ENCODE measurements around the gene MAP3K13.
"Not testable (repeated sequence)": the region's sequence is repeated elsewhere in the genome, so short reads cannot be mapped to it uniquely, and the experiment has no call there.

MAP3K13 gene

GRCh38 chr3:185400866-185401265 lies 37.9 kb downstream of the MAP3K13 start:
- no peak for DNase-seq

DNA sequence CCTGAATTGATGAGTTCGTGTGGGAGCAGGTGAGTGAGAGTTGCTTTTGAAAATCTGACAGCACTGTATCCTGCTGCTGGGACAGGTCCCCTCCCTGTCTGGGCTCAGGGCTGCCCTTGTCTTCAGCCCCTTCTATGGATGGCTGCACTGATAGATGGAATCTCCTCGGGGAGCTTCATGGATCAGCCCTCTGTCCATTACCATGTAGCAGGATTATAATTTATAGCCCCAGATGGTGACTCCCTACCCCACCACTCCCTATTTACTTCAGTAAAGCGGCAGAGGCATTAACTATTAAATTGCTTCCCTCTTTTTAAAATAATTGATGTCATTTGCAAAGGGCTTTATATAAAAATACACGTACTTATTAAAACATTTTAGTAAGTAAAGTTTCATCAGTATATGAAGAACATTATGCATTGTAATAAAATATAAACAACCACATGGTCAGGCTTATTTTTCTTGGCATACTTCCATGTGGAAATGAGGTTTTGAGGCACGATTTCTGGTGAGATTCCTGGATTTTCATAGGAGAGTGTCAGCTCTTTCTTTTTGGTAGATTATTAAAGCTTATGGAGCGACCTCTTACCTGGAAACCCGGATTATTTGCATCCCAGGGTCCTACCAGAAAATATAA lies 38.5 kb downstream of the MAP3K13 start:
- DNase-seq: no peak

DNA sequence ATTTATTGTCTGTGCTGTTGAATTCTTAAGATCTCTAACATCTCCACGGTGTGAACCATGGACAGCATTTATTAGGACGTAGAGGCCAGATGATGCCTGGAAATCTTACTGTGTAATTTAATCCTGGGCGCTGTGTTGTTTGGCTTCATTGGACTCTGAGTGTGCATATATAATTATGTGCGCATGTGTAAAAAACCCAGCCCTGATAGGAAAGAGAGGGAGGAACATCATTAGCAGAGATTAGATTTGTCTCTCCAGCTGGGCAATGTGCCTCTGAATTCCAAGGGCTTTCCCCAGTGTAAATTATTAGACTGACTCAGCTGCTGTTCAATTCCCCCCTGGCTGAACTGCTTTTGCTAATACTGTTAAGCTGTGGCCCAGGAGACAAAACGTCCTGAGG lies 39.6 kb downstream of the MAP3K13 start:
- no peak for DNase-seq

DNA sequence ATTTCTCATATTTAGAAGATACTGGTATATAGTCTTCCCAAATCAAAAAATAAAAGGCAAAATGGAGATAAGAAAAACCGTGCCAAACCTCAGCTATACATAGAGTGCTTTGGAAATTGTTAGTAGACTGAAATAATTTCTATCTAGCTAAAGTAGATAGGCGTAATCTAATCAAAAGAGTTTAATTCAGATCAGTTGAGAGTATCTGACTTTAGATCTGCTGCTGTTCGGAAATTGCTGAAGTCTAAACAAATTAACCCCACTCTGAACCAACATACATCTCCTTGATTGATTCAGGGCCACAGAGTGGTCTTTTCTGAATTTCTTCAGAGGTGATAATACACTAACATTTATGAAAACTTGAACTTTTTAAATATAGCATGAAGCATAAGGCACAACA lies 40.1 kb downstream of the MAP3K13 start:
- no peak for DNase-seq

DNA sequence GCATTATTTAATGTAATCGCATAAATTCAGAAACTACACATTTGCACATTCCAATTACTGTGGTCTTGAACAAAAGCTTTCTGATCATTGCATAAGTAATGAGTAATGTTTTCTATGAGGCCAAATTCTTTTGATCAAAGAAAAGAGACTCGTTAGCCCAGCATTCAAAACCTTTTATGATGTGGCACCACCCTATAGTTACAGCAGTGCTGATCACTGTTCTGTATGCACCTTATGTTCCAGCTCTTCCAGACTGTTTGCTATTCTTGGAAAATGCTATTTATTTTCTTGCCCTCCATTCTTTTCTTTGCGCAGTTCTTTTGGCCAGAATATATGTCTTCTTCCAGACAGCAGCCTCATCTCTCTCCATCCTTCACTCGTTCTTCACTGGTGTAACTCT lies 42.3 kb downstream of the MAP3K13 start:
- DNase-seq: no peak

GRCh38 chr3:185405664-185406063 lies 42.7 kb downstream of the MAP3K13 start:
- DNase-seq: no peak

DNA sequence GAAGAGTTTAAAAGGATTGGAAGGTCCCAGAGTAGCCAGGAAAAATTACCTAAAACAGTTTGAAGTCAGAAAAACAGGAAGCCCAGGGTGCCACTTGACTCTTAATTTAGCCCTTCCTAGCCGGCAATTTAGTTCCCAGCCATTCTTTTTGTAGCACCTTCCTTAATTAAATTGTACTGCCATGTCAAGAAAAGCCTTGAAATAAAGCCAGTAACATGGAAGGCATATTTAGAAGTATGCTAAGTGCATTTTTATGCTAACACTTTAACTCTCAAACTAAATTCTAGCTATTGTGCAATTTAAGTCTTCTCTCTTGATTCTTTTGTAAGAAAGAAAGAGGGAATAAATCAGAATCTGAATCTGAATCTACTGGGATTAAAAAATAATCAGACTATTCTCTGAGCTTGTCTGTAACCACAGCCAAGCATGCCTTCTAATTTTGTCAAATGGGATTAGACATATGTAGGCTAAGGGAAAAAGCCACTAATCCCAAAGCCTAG lies 43.2 kb downstream of the MAP3K13 start:
- DNase-seq: no peak

DNA sequence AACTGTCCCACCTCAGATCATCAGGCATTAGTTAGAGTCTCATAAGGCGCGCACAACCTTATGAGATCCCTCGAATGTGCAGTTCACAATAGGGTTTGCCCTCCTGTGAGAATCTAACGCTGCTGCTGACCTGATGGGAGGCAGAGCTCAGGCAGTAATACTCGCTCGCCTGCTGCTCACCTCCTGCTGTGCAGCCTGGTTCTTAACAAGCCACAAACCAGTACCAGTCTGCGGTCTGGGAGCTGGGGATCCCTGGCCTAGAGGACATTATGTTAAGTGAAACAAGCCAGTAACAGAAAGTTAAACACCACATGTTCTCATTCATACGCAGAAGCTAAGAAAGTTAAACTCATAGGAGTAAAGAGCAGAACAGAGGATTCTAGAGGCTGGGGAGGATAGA lies 47.0 kb downstream of the MAP3K13 start:
- no peak for DNase-seq

DNA sequence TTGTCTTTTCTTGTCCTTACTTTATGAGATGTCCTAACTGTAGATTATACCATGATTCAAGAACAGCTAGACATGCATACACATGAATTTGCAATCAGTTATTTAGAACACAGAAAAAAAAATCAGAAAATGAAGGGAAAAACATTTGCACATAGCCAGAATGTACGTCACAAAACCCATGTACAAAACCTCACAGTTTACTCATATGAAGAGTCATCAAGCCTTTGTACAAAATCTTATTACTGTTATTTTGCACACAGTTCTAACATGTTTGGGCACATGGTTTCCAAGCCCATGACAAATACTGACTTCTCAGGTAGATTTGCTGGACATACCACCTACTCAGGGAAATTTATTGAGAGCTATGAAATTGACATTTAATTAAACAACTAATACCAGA lies 48.2 kb downstream of the MAP3K13 start:
- DNase-seq: no peak

GRCh38 chr3:185416513-185416912 lies 53.6 kb downstream of the MAP3K13 start:
- no peak for DNase-seq

DNA sequence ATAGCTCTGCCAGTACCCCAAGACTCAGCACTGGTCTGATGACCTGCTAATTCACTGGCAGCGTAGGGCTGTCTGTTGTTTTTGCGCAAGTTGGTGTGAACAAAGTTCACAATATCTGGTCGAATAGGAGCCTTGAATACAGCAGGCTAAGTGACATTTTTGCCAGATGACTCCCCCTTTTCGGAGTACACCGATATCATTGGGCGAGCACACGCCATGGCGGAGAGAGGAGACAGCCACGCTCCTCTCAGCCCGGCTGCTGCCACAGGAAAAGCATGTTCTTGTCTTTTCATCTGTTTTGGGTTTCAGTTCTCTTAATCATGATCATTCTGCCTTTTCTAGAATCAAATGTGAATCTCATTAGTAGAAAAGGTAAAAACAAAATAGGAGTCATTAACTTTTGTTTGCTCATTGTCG lies 55.6 kb downstream of the MAP3K13 start:
- DNase-seq: not testable (repeated sequence)

DNA sequence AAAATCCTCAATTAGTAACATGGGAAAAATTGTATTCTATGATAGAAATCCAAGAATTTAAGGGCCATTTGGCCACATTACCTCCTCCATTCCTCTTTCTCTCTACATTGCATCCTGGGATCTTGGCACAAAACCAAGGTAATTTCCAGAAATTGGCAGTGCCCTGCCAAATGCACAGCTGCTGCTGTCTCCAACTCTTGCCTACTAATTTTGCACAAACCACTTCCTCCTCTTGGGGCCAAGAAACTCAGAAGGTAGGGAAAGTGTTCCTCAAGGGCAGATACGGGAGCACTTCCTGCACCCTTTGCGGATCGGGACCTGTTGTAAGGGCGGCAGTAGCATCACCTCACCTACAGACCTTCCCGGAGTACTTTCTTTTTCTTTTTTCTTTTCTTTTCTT lies 57.8 kb downstream of the MAP3K13 start:
- DNase-seq: no peak

DNA sequence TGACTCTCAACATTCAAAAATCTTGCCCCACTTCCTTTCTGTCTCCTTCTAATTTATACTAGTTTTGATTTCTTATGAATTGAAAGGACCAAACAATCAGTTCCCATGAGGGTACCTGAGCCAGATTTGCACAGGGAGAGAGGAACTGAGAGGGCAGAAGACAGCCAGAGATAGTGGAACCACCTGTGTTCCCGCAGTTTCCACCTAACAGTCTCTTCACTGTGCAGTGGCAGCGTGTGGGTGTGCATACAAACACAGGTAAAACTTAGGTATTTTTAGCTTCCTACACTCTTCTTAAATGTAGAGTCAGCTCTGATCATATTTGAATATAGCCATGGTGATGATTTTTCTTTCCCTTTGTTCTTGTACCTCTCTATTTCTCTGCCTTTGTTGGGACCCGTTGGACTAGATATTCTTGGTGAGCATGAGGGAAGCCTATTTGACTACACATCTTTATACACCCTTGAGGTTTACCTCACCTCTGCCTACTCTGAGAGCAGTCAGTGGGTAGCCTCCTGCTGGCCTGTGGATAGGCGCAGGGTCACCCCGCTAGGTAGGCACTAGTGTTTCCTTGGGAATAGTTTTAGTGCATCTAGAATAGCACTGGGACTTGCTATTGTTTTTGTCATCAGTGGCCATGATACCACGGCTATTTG lies 58.8 kb downstream of the MAP3K13 start:
- no peak for DNase-seq

GRCh38 chr3:185422677-185423076 lies 59.7 kb downstream of the MAP3K13 start:
- DNase-seq: no peak

GRCh38 chr3:185423178-185423577 lies 60.2 kb downstream of the MAP3K13 start:
- DNase-seq: no peak

GRCh38 chr3:185424435-185424834 lies 61.5 kb downstream of the MAP3K13 start:
- DNase-seq: no peak

- no peak for DNase-seq
These were observed 67.4 kb downstream of the MAP3K13 start for GRCh38 chr3:185430375-185430774.

GRCh38 chr3:185439745-185440466 lies 77.0 kb downstream of the MAP3K13 start:
- DNase-seq: no peak

GRCh38 chr3:185442031-185442430 lies 79.1 kb downstream of the MAP3K13 start:
- DNase-seq: no peak

GRCh38 chr3:185444329-185444728 lies 81.4 kb downstream of the MAP3K13 start:
- no peak for DNase-seq

- DNase-seq: no peak
These were observed 85.2 kb downstream of the MAP3K13 start for GRCh38 chr3:185448107-185448506.

DNA sequence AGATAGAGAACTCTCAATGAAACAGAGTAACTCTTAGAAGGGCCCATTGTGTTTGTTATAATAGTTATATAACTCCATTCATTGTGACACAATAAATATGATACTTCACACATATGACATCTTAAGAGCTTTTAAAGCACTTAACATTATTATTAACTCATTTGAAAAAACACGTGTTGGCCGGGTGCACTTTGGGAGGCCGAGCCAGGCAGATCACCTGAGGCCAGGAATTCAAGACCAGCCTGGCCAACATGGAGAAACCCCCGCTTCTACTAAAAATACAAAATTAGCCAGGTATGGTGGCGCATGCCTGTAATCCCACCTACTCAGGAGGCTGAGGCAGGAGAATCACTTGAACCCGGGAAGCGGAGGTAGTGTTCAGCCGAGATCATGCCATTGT lies 88.5 kb downstream of the MAP3K13 start:
- not testable (repeated sequence) for DNase-seq

- no peak for DNase-seq
These were observed 94.4 kb downstream of the MAP3K13 start for GRCh38 chr3:185457376-185457775.

GRCh38 chr3:185460309-185460708 lies 97.4 kb downstream of the MAP3K13 start:
- DNase-seq: no peak

Measured in CD4-positive, alpha-beta T cell treated with Interferon gamma for 1 hour (primary cell).